ENCODE measurements around the gene DIAPH2.

DNA sequence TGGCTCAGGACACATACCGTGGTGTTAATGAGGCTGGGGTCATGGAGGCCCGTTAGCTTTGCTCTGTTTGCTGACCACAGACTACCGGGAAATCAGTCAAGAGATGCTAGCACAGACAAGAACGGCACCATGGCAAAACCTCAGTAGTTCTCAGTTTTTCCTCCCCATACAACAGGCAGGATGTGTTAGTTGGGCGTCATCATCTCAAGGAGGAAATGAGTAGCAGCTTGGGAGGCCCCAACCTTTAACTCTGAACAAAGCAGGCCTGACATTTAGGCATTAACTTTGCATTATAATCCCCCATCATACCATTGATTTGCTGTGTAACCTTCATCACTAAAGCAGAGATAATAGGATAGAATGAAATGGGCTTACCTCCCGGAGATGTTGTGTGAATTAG is 913.3 kb downstream of the DIAPH2 start:
- TF ChIP-seq, protein P1, sequence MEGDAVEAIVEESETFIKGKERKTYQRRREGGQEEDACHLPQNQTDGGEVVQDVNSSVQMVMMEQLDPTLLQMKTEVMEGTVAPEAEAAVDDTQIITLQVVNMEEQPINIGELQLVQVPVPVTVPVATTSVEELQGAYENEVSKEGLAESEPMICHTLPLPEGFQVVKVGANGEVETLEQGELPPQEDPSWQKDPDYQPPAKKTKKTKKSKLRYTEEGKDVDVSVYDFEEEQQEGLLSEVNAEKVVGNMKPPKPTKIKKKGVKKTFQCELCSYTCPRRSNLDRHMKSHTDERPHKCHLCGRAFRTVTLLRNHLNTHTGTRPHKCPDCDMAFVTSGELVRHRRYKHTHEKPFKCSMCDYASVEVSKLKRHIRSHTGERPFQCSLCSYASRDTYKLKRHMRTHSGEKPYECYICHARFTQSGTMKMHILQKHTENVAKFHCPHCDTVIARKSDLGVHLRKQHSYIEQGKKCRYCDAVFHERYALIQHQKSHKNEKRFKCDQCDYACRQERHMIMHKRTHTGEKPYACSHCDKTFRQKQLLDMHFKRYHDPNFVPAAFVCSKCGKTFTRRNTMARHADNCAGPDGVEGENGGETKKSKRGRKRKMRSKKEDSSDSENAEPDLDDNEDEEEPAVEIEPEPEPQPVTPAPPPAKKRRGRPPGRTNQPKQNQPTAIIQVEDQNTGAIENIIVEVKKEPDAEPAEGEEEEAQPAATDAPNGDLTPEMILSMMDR (IDR thresholded peaks at IDR 0.05; ENCODE audit: low read length) = no peak
- TF ChIP-seq EZH2 (optimal IDR thresholded peaks at IDR 0.05; ENCODE audit: low read depth, low read length) (no peak), EZH2phosphoT487 (IDR thresholded peaks at IDR 0.05; ENCODE audit: low read length) (no peak)
